ENCODE data around the gene LPAR6.

The LPAR6 gene

GRCh38 chr13:48393030-48393697 is 19.7 kb downstream of the LPAR6 start:
- H3K36me3 ChIP-seq (ENCODE audit: insufficient read depth, low read length), result peaks cover 28% of the 10 kb centered on the region
- H3K4me2 ChIP-seq (ENCODE audit: low read length), result no peak overlapping the region
- H3K4me1 ChIP-seq (ENCODE audit: insufficient read depth, low read length, severe bottlenecking), result no peaks in the 10 kb centered on the region
- no peaks in the 10 kb centered on the region for H4K20me1 ChIP-seq (ENCODE audit: insufficient read depth, low read length)
- H3K27me3 ChIP-seq (ENCODE audit: insufficient read depth, low read length), result no peaks in the 10 kb centered on the region
- no peak overlapping the region for H2AFZ ChIP-seq (ENCODE audit: low read length)
- no peak for TF ChIP-seq CTCF (IDR thresholded peaks at IDR 0.05; ENCODE audit: low read length)
- no peaks in the 10 kb centered on the region for H3K79me2 ChIP-seq (ENCODE audit: insufficient read depth, low read length)
- no peaks in the 10 kb centered on the region for H3K9me2 ChIP-seq (ENCODE audit: low read depth, low read length)
- H3F3A ChIP-seq (ENCODE audit: insufficient read depth, low read length), result no peaks in the 10 kb centered on the region
- no peak overlapping the region for H3K4me3 ChIP-seq (ENCODE audit: low read depth, low read length, poor library complexity, severe bottlenecking)
- no peak overlapping the region for H3K9ac ChIP-seq (ENCODE audit: low read length)
- H3K27ac ChIP-seq (ENCODE audit: low read depth, low read length, poor library complexity, severe bottlenecking), result no peak overlapping the region
- H3K9me3 ChIP-seq (ENCODE audit: low read length), result peaks cover 7% of the 10 kb centered on the region; the same call in 1 of the 2 replicates

GRCh38 chr13:48391257-48391656 is 21.7 kb downstream of the LPAR6 start:
- H3K36me3 ChIP-seq (ENCODE audit: insufficient read depth, low read length), result peaks cover 35% of the 10 kb centered on the region
- peaks cover 7% of the 10 kb centered on the region; the same call in 1 of the 2 replicates for H3K9me3 ChIP-seq (ENCODE audit: low read length)
- H3K27ac ChIP-seq (ENCODE audit: low read depth, low read length, poor library complexity, severe bottlenecking), result no peak overlapping the region

GRCh38 chr13:48386816-48387215 is 26.1 kb downstream of the LPAR6 start:
- H3K4me3 ChIP-seq (ENCODE audit: low read depth, low read length, poor library complexity, severe bottlenecking), result no peak overlapping the region
- H3K9me3 ChIP-seq (ENCODE audit: low read length), result 0 out of 2 replicates have a peak, but pooled peaks cover 2% of the 10 kb centered on the region
- no peaks in the 10 kb centered on the region for H3K4me1 ChIP-seq (ENCODE audit: insufficient read depth, low read length, severe bottlenecking)
- no peak for TF ChIP-seq CTCF (IDR thresholded peaks at IDR 0.05; ENCODE audit: low read length)
- no peak for TF ChIP-seq EZH2 (IDR thresholded peaks at IDR 0.05; ENCODE audit: borderline replicate concordance, low read length)
- no peaks in the 10 kb centered on the region for H4K20me1 ChIP-seq (ENCODE audit: insufficient read depth, low read length)
- H3K36me3 ChIP-seq (ENCODE audit: insufficient read depth, low read length), result peaks cover 26% of the 10 kb centered on the region
- H2AFZ ChIP-seq (ENCODE audit: low read length), result no peak overlapping the region
- no peaks in the 10 kb centered on the region for H3F3A ChIP-seq (ENCODE audit: insufficient read depth, low read length)
- H3K27me3 ChIP-seq (ENCODE audit: insufficient read depth, low read length), result no peaks in the 10 kb centered on the region
- no peaks in the 10 kb centered on the region for H3K9me2 ChIP-seq (ENCODE audit: low read depth, low read length)
- no peaks in the 10 kb centered on the region for H3K79me2 ChIP-seq (ENCODE audit: insufficient read depth, low read length)
- H3K27ac ChIP-seq (ENCODE audit: low read depth, low read length, poor library complexity, severe bottlenecking), result no peak overlapping the region
- no peak overlapping the region for H3K9ac ChIP-seq (ENCODE audit: low read length)
- no peak overlapping the region for H3K4me2 ChIP-seq (ENCODE audit: low read length)

More at GRCh38 chr13:48391257-48391656, 21.7 kb downstream of the LPAR6 start:
- Histone ChIP-seq H3K9me2 (ENCODE audit: low read depth, low read length) (no peaks in the 10 kb centered on the region), H3K4me2 (ENCODE audit: low read length) (no peak overlapping the region), H3K9ac (ENCODE audit: low read length) (no peak overlapping the region), H3K4me1 (ENCODE audit: insufficient read depth, low read length, severe bottlenecking) (no peaks in the 10 kb centered on the region), H4K20me1 (ENCODE audit: insufficient read depth, low read length) (no peaks in the 10 kb centered on the region), H2AFZ (ENCODE audit: low read length) (no peak overlapping the region), H3K27me3 (ENCODE audit: insufficient read depth, low read length) (no peaks in the 10 kb centered on the region), H3K4me3 (ENCODE audit: low read depth, low read length, poor library complexity, severe bottlenecking) (no peak overlapping the region), H3F3A (ENCODE audit: insufficient read depth, low read length) (no peaks in the 10 kb centered on the region), H3K79me2 (ENCODE audit: insufficient read depth, low read length) (no peaks in the 10 kb centered on the region)
- TF ChIP-seq EZH2 (IDR thresholded peaks at IDR 0.05; ENCODE audit: borderline replicate concordance, low read length) (no peak), CTCF (IDR thresholded peaks at IDR 0.05; ENCODE audit: low read length) (no peak)

Data from OCI-LY1 (cell line).